Spleen (tissue), 11 donors: ENCODE measurements around the gene OSM. TPM values are rescaled to one million over a fixed set of nuclear protein-coding genes. Genes with fewer than 3 reads are reported as not detected.

Source experiments
- DNase-seq: peaks from one replicate; pipeline ENCODE4 v3.0.0-alpha.2; 2020
- H3K27ac ChIP-seq, 8 donors: fragments of 200-600 bp; sonication (generic) in 7 of 8; 1 replicate in 4 of 8; 2 replicates in 4 of 8; pipeline versions ENCODE4 v1.5.0 to v1.8.0; 2016 to 2021; ENCODE audit warnings: inconsistent platforms in 4 of 8, mild to moderate bottlenecking in 4 of 8, moderate library complexity in 1 of 8
- H3K27me3 ChIP-seq, 7 donors: fragments of 200-600 bp; sonication (generic) in 6 of 7; replicated peaks in 1 of 7; 1 replicate in 4 of 7; 2 replicates in 3 of 7; pipeline versions ENCODE4 v1.5.0 to v1.8.0; 2016 to 2021; ENCODE audit warnings: inconsistent platforms in 3 of 7, mild to moderate bottlenecking in 1 of 7
- H3K36me3 ChIP-seq, 6 donors: fragments of 200-600 bp; sonication (generic) in 5 of 6; 1 replicate in 4 of 6; 2 replicates in 2 of 6; pipeline versions ENCODE4 v1.5.0 to v1.8.0; 2016 to 2021; ENCODE audit warnings: inconsistent platforms in 2 of 6
- H3K4me1 ChIP-seq, 6 donors: fragments of 200-600 bp; sonication (generic) in 5 of 6; 1 replicate in 3 of 6; 2 replicates in 3 of 6; pipeline versions ENCODE4 v1.5.0 to v1.8.0; 2016 to 2021; ENCODE audit warnings: inconsistent platforms in 3 of 6
- H3K4me3 ChIP-seq, 8 donors: fragments of 200-600 bp; sonication (generic) in 7 of 8; 1 replicate in 4 of 8; 2 replicates in 4 of 8; pipeline versions ENCODE4 v1.5.0 to v1.8.0; 2016 to 2021; ENCODE audit warnings: inconsistent platforms in 4 of 8, mild to moderate bottlenecking in 4 of 8, moderate library complexity in 2 of 8
- H3K9me3 ChIP-seq, 8 donors: fragments of 200-600 bp; sonication (generic) in 7 of 8; 1 replicate in 4 of 8; 2 replicates in 4 of 8; pipeline versions ENCODE4 v1.5.0 to v1.8.0; 2016 to 2021; ENCODE audit warnings: inconsistent platforms in 4 of 8
- CTCF ChIP-seq, 11 experiments: fragments of 200-600 bp in 7 of 11; fragments of 450-650 bp in 4 of 11; sonication (generic) in 4 of 11; IDR thresholded peaks in 8 of 11; conservative IDR thresholded peaks in 3 of 11; 1 replicate in 7 of 11; 2 replicates in 4 of 11; pipeline versions ENCODE4 v1.4.0 to v1.8.0; 2016 to 2021; ENCODE audit warnings: antibody characterized with exemption in 11 of 11, inconsistent platforms in 4 of 11, mild to moderate bottlenecking in 1 of 11
- POLR2A ChIP-seq, 3 donors: fragments of 450-650 bp; IDR thresholded peaks; one replicate each; pipeline ENCODE4 v1.5.1; 2017; ENCODE audit warnings: antibody characterized with exemption in 3 of 3, mild to moderate bottlenecking in 1 of 3
- POLR2AphosphoS5 ChIP-seq, 3 donors: sonication (generic); formaldehyde crosslinking; IDR thresholded peaks; one replicate each; pipeline ENCODE4 v1.5.1; 2017; ENCODE audit warnings: antibody characterized with exemption in 3 of 3
- WGBS, 5 donors: extraction: QIAGEN DNeasy Blood & Tissue Kit in 3 of 5; methylation state at CpG; one replicate each; pipeline versions ENCODE4 v1.1.5 to v1.1.7; 2013 to 2018; 5-methylcytosine and 5-hydroxymethylcytosine counted together
- intact Hi-C: fragments of 100-400 bp; cut with DNase I; formaldehyde crosslinking; loops from one replicate; pipeline ENCODE4 v1.15.0; 2023; ENCODE audit warnings: low total_unique reads
- polyA plus RNA-seq, 3 donors: library from polyadenylated mRNA; stranded (reverse); fragments of 200-250 nt; gene quantifications; one replicate each; pipeline ENCODE4 v1.2.1, GENCODE V29; 2013
- total RNA-seq, 7 donors: library from RNA; depleted of rRNA in 3 of 7; stranded (reverse); fragments of >200 nt in 3 of 7; fragmentation: NEBNext Ultra II Directional in 4 of 7; extraction: Animal tissue kit (Norgen Biotek cat#: 25700) in 4 of 7; gene quantifications; one replicate each; pipeline versions ENCODE4 v1.1.0 to v1.2.1, GENCODE V29; 2016 to 2021
- donor health status: healthy with polysubstance abuse.
- donor health status: DM: no; HTN: no; CAD: no; lungs with moderate emphysema.
- donor health status: DM: no; HTN: no; CAD: no.
- donor health status: Bipolar disorder and iron deficiency.
- donor health status: healthy.
- donor health status: DM: no; HTN: no; CAD: no.
- donor health status: DM: yes; HTN: yes; CAD: no.

The OSM gene
- total and polyA plus RNA-seq, 10 donors: 1.2 to 16.8 (median 3.0) TPM

- peaks cover 18 to 85% (median 30%) of the 10 kb centered on the region in 6 donors for H3K4me1 ChIP-seq
- no peak for DNase-seq
- H3K27me3 ChIP-seq: no peaks in the 10 kb centered on the region
- H3K4me3 ChIP-seq: no peak overlapping the region
- 93 to 94% (median 93%) methylated on average over 11 of the region's 11 CpGs; no CpG with 5 or more reads in 2 of the 5 donors for WGBS, 5 donors
- H3K27ac ChIP-seq: peak overlapping the region in 2 of 8 donors; percentile 66 to 75
- intact Hi-C loops: no loop called here
- TF ChIP-seq POLR2A (IDR thresholded peaks at IDR 0.05) (no peak), POLR2AphosphoS5 (IDR thresholded peaks at IDR 0.05) (peak in 1 of 3 donors; percentile 54)
- H3K9me3 ChIP-seq: no peaks in the 10 kb centered on the region
- peaks cover 0 to 89% (median 68%) of the 10 kb centered on the region in 6 donors for H3K36me3 ChIP-seq
Measured at GRCh38 chr22:30294830-30295229, 28.2 kb upstream of the OSM start.

- no peaks in the 10 kb centered on the region for H3K9me3 ChIP-seq
- intact Hi-C loops: no loop called here
- TF ChIP-seq POLR2A (IDR thresholded peaks at IDR 0.05) (no peak), POLR2AphosphoS5 (IDR thresholded peaks at IDR 0.05) (no peak), CTCF (IDR thresholded peaks at IDR 0.05 in 8 of 11, conservative IDR thresholded peaks at IDR 0.05 in 3 of 11) (no peak)
- no peak for DNase-seq
- H3K27me3 ChIP-seq: no peaks in the 10 kb centered on the region
- no peak overlapping the region for H3K4me3 ChIP-seq
- peaks cover 0 to 81% (median 64%) of the 10 kb centered on the region in 6 donors for H3K36me3 ChIP-seq
- peak overlapping the region in 1 of 8 donors; percentile 26 for H3K27ac ChIP-seq
- 90 to 98% (median 94%) methylated on average over 9 of the region's 9 CpGs for WGBS, 5 donors
- peaks cover 18 to 85% (median 33%) of the 10 kb centered on the region in 6 donors for H3K4me1 ChIP-seq
Measured at GRCh38 chr22:30294066-30294465, 27.4 kb upstream of the OSM start.

GRCh38 chr22:30293026-30293425, 26.4 kb upstream of the OSM start:
- H3K36me3 ChIP-seq: peaks cover 0 to 71% (median 54%) of the 10 kb centered on the region in 6 donors
- no peaks in the 10 kb centered on the region for H3K9me3 ChIP-seq
- no peak overlapping the region for H3K4me3 ChIP-seq
- intact Hi-C loops: no loop called here
- H3K27ac ChIP-seq: peak overlapping the region in 3 of 8 donors; percentile 91 to 95 (median 93)
- peaks cover 26 to 85% (median 44%) of the 10 kb centered on the region in 6 donors for H3K4me1 ChIP-seq
- DNase-seq: no peak
- no peaks in the 10 kb centered on the region for H3K27me3 ChIP-seq
- no peak for TF ChIP-seq POLR2AphosphoS5 (IDR thresholded peaks at IDR 0.05)
- no peak for TF ChIP-seq POLR2A (IDR thresholded peaks at IDR 0.05)
- TF ChIP-seq CTCF (IDR thresholded peaks at IDR 0.05 in 8 of 11, conservative IDR thresholded peaks at IDR 0.05 in 3 of 11): no peak
- WGBS, 5 donors: 89 to 97% (median 95%) methylated on average over 4 to 7 of the region's 7 CpGs

- Histone ChIP-seq H3K4me3 (no peak overlapping the region), H3K27ac (peak overlapping the region in 7 of 8 donors; percentile 51 to 95 (median 91)), H3K4me1 (peaks cover 29 to 85% (median 51%) of the 10 kb centered on the region in 6 donors), H3K36me3 (peaks cover 0 to 64% (median 48%) of the 10 kb centered on the region in 6 donors), H3K27me3 (no peaks in the 10 kb centered on the region), H3K9me3 (no peaks in the 10 kb centered on the region)
- intact Hi-C loops: no loop called here
- WGBS, 5 donors: 79 to 87% (median 86%) methylated on average over 8 to 18 of the region's 18 CpGs
- DNase-seq: no peak
- TF ChIP-seq POLR2A (IDR thresholded peaks at IDR 0.05) (no peak), CTCF (IDR thresholded peaks at IDR 0.05 in 8 of 11, conservative IDR thresholded peaks at IDR 0.05 in 3 of 11) (no peak), POLR2AphosphoS5 (IDR thresholded peaks at IDR 0.05) (peak in 1 of 3 donors; percentile 40)
Measured at GRCh38 chr22:30292069-30292970, 25.7 kb upstream of the OSM start.
